Stimulated activated naive CD4-positive, alpha-beta T cell treated with Interleukin-2 at 50 U/mL for 16 hours (primary cell): ENCODE data around the gene SUMO2.
"Not testable (repeated sequence)": the region's sequence is repeated elsewhere in the genome, so short reads cannot be mapped to it uniquely, and the experiment has no call there.

Experiments
- DNase-seq: peaks from one replicate; lab custom pipeline; 2025; lab: John Stamatoyannopoulos, UW

SUMO2 gene

GRCh38 chr17:75181608-75182318 is 996 bp downstream of the SUMO2 start:
- peak; percentile 39 for DNase-seq

- DNase-seq = no peak
Measured at GRCh38 chr17:75181110-75181509, 1.6 kb downstream of the SUMO2 start.

GRCh38 chr17:75178453-75178852 is 4.3 kb downstream of the SUMO2 start:
- no peak for DNase-seq

- no peak for DNase-seq
Measured at GRCh38 chr17:75176625-75177024, 6.1 kb downstream of the SUMO2 start.

- DNase-seq = no peak
Measured at GRCh38 chr17:75174996-75175395, 7.8 kb downstream of the SUMO2 start.

GRCh38 chr17:75173526-75173925 is 9.2 kb downstream of the SUMO2 start:
- DNase-seq = no peak

GRCh38 chr17:75168998-75169397 is 13.8 kb downstream of the SUMO2 start:
- no peak for DNase-seq

- not testable (repeated sequence) for DNase-seq
Measured at GRCh38 chr17:75164606-75165005, 18.2 kb downstream of the SUMO2 start.

- no peak for DNase-seq
Measured at GRCh38 chr17:75163074-75163473, 19.7 kb downstream of the SUMO2 start.

- no peak for DNase-seq
Measured at GRCh38 chr17:75160211-75160610, 22.5 kb downstream of the SUMO2 start.

GRCh38 chr17:75159196-75160031 is 23.3 kb downstream of the SUMO2 start:
- DNase-seq = no peak

GRCh38 chr17:75158480-75158879 is 24.3 kb downstream of the SUMO2 start:
- not testable (repeated sequence) for DNase-seq

- no peak for DNase-seq
Measured at GRCh38 chr17:75155191-75155601, 27.6 kb downstream of the SUMO2 start.

GRCh38 chr17:75154195-75155106 is 28.3 kb downstream of the SUMO2 start, which contains the start of gene JPT1:
TSS of gene JPT1 (minus strand) at chr17:75154512. CDS start at chr17:75154397, 115 bp downstream.
- DNase-seq = peak; percentile 98

GRCh38 chr17:75153780-75154194 is 29.0 kb downstream of the SUMO2 start:
- DNase-seq = peak; percentile 8

GRCh38 chr17:75152922-75153779 is 29.6 kb downstream of the SUMO2 start:
- DNase-seq = no peak

GRCh38 chr17:75152523-75152921 is 30.2 kb downstream of the SUMO2 start:
- no peak for DNase-seq

GRCh38 chr17:75151930-75152329 is 30.8 kb downstream of the SUMO2 start:
- no peak for DNase-seq

GRCh38 chr17:75147878-75148546 is 34.7 kb downstream of the SUMO2 start:
- no peak for DNase-seq

- no peak for DNase-seq
Measured at GRCh38 chr17:75146592-75146991, 36.2 kb downstream of the SUMO2 start.
